HT1080 (cell line): ENCODE measurements around the gene WARS2. TPM values are rescaled to one million over a fixed set of nuclear protein-coding genes. Genes with fewer than 3 reads are reported as not detected.

Experiments
- DNase-seq: peaks from one replicate; pipeline ENCODE4 v3.0.0-alpha.2; 2015; ENCODE audit warnings: low read depth
- total RNA-seq: library from RNA; depleted of rRNA; stranded (reverse); fragments of >200 nt; shearing (Covaris generic); gene quantifications from 2 replicates; pipeline ENCODE4 v1.2.3, GENCODE V29; 2014

WARS2 gene
- total RNA-seq, 1 experiment from 2014 or later, result 14.5 TPM

GRCh38 chr1:119032986-119033385, 107.5 kb downstream of the WARS2 start:
- DNase-seq, result no peak

DNA sequence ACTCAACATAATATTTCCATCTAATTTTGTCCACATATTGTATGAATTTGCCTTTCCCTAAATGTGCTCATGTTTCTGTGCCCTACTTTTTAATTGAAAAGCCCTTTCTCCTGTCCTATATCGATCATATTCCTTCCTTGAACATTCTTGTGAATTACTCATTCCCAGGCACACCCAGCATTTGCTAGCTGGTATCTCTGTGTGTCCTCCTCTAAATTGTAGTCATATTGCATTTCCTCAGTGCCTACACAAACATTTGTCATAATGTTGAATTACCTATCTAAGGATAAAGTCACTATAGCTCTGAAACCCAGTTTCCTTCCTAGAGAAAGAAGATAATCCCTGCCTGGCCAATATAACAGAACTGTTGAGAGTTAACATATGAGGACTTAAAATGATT, 112.7 kb downstream of the WARS2 start:
- no peak for DNase-seq

DNA sequence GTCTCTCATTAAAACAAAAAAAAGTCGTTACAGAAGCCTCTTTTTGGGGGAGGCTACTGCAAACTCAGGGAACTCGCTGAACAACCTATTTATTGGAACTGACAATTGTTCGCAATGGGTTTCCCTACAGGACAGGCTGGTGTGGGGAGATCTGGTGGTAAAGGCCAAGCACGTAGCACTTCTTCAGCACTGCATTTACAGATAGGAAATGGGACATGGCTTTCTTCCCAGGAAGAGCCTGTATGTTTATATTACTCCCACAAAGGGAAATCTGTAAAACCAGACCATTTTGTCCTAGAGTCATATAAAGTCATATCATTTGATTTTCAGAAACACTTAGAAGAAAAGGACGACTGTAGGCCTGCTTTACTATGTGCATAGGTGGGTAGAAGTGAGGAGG, 113.5 kb downstream of the WARS2 start:
- no peak for DNase-seq

GRCh38 chr1:119015547-119015946, 124.9 kb downstream of the WARS2 start:
- DNase-seq, result no peak

DNA sequence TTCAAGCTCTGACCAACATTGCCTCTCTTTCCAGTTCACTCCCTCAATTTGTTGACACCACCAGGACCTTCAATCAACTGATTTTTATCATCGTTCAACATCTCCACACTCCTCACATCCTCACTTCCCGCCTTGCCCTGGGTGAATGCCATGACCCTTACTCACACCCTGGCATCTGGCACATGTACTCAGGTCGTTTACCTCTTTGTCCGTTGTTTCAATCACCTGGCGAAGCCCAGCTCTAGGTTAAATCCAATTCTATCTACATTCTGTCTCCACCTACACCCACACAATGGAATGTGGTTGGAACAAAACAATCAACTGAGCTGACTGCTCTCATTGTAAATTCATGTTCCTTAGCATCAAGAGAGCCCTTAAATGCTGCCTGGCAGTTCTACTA, 128.1 kb downstream of the WARS2 start:
- no peak for DNase-seq

DNA sequence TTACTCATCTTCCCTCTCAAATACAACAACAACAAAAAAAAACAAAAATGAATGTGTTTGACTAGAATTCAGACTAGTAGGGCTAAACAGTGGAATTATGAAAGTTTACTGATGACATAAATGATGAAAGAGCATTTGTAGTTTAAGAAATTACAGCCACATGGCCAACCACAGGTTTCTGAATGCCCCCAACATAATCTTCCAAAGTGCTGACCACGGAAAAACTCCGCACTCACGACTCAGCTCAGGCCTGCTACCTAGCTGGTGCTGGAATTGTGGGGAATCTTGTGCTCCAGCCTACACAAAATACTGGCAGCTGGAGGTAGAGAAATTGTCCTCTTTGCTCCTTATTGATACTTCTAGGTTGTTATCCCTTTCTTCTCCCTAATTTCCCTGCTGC, 128.7 kb downstream of the WARS2 start:
- DNase-seq, result no peak

- no peak for DNase-seq
Measured at GRCh38 chr1:119011116-119011515, 129.3 kb downstream of the WARS2 start.

DNA sequence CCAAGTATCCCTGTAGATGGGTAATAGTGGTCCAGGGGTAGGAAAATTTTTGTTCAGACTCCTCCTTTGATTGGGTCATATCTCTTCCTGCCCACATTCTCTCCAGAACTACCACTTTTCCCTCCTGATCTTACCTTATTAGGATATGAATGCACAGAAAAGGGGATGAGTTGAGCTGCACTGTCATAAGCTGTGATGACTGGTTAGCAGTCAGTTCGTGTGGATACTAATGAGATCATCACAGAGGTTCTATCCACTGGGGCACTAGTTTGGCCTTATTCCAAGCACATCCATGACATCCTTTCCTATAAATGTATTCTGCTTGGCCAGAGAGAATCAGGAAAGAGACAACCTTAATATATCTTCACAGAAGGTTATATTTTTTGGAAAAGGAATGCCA, 130.3 kb downstream of the WARS2 start:
- DNase-seq, result peak; percentile 57

- DNase-seq, result no peak
Measured at GRCh38 chr1:119009312-119009655, 131.2 kb downstream of the WARS2 start.

DNA sequence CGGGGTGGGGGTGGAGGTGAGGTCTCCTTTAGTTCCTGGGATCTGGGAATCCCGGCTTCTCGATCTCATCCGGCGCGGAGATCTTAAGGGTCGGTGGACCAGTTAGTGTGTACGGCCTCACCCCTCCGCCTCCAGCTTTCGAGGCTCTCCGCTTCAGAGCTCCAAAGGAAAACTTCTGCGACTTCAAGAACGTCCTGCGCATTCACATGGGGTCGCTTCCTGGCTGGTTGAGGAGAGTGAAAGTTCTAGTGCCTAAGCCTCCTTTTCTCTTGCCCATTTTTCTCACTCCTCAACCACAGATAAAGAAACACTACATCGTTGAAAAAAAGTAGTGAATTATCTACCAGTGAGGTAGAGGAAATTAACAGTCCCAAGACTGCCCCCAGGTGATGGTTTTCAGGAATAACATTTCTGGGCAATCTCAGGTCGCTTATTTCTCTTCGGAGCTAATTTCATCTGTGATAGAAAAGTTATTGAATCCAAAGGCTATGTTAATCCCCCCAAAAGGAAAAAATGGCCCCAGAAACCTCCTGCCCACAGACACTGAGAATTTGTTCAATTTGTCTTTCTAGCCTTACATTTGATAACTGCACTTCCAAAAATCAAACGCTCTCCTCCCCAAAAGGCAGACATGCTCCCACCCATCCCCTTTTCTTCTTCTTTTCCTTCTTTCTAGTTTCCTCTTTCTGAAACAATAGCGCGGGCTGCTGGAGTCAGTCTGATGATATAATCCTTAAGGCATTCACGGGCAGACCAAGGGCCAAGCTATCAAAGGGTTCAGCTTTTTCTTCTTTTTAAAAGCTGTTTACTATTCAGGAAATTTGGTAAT, 131.8 kb downstream of the WARS2 start:
- peak; percentile 58 for DNase-seq

DNA sequence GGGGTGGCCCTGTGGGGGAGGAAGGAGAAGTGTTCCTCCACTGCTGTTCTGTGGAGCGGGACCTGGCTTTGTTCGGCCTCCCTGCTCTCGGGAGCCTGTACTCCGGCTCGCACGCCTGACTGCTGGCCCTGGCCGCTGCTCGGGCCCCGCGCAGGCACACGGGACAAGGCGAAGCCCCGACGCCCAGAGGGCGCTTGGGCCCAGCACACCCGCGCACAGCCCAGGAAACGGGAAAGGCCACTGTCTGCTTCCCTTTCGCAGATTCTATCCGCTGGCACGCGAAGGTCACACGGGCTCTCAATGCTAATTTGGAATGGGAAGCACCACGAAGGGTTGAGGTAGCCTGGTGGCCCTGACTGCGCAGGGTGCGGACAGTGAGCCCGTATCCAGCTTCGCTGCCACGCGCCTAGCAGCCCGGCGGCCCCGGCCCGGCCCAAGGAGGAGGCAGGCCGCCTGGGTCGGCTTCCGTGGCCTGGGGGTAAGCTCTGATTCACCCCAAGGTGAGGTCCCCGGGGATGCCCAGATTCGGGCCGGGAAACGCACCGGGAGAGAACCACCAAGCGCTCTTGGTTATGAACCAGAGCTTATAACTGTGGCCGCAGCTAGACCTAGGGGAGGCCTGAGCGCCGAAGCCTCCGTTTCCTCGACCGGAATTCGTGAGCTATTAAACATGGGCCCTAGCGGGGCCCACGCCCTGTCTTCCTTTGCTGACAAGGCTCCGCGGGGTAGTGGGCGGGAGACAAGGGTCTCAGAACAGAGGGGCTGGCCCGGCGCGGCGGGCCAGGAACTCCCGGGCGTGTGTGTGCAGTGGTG, 132.6 kb downstream of the WARS2 start:
- DNase-seq, result no peak

DNA sequence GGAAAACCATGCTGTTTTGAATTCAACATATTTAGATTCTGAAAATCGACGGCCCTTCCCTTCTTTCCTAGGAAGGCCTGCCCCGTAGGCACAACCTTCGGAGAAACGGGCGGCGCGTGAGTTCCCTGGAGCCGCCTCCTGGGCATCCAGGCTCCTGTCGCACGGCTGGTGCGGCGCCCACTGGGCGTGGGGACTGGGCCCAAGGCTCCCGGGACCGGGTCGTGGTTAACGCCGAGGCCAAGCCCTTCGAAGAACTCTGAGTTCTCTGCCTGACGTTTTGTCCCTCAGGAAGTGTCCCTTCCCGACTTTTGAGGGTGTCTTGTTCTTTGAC, 133.1 kb downstream of the WARS2 start:
- no peak for DNase-seq

- DNase-seq, result no peak
Measured at GRCh38 chr1:119006406-119007279, 133.8 kb downstream of the WARS2 start.

- DNase-seq, result no peak
Measured at GRCh38 chr1:119005724-119006405, 134.6 kb downstream of the WARS2 start.

DNA sequence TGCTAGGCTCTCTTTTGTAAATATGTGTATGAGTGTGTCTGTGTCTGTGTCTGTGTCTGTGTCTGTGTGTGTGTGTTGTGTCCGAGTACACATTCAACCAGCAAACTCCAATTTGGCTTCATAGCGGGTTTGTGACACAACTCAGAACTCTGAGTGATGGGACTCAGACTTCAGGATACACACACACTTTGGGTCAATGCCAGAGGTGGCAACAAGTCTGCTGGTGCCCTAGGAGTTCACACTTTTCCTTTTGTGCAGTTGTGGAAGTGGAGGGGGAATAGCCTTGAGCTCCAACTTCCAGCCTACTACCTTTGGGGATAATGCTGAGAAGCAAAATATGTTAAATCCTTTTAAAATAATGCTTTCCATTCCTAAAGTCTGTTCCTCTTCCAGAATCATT, 135.7 kb downstream of the WARS2 start:
- no peak for DNase-seq

DNA sequence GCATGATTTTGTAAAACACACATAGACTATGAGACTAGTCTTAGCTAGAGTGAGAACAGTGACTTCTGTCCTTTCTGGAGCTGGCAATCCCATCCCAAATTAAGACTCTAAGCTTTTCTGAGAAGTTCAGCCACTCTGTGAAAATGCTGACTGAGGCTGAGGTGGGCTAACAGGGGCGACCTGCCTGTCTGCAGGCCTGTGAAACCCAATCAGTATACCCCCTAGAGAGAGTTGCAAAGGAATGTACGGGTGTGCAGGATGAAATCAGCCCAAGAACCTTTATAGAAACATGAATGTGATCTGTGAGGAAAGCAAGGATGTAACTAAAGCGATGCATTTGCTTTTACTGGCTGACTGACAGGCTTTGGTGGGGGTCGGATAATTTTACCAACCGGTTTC, 136.3 kb downstream of the WARS2 start:
- no peak for DNase-seq

GRCh38 chr1:119003413-119004128, 136.9 kb downstream of the WARS2 start:
- DNase-seq, result no peak

DNA sequence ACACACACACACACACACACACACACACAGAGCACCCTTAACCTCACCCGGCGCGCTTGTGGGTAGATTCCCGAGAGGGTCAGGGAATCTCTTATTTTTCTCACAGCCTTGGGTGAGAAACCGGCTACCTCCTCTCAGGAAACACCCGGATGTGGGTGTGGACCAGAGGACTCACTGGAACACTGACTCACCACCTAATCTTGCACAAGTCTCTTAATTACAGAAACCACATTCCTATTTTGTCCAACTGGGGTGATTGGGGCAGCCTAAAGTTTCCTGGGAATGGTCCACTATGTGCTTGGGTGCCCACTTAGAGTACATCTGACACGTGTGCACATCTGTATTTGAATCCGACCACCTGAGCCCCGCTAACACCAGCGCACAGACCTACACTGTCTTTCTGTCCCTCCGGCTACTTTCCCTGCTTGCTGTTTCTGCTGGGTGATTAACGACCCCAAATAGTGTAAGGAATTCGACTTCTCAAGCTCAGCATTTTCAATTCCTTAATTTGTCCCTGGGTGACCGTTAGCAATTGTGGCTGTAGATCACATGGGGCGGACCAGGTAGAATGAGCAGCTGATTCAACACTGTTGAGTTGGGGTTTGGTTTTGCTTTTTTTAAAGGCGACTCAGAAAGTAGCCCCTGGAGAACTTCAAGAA, 138.3 kb downstream of the WARS2 start:
- peak; percentile 79 for DNase-seq

DNA sequence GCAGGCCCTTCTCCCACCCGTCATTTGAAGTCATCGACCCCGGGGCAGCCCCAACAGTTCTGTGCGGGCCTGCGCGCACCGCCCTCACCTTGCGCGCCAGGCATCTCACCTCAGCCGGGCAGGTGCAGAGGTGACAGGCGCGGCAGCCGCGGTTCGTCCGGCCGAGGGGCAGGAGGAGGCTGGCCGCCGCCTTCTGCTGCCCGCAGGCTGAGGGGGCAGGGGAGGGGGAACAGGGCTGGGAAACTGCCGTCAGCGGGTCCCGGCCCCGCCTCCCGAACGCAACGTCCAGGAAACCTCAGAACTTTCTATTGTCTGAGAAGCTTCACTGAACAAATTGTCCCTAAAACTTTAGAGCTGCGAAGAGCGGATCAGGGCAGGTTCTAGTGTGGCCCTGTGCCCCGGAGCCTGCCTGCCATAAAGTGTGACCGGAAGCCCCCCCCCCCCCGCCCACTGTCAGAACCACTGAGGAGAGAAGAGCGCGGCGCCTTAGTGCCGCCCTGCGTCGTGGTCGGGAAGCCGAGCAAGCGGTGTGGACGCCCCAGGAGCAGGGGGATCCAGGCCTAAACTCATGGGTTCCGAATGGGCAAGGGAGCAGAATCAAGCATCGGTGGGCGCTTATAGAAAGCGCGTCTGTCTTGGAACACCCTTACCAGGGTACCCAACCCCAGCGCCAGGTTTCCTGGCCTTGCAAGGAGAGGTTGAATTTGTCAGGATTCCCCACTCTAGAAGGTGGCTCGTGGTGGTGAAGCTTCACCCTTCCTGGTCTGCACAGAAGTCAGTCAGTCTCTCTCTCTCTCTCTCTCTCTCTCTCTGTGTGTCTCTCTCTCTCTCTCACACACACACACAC, 139.0 kb downstream of the WARS2 start:
- DNase-seq, result no peak
